Esophagus squamous epithelium (tissue), 5 donors: Measurements from ENCODE around the gene ARHGAP25. TPM values are rescaled to one million over a fixed set of nuclear protein-coding genes. Genes with fewer than 3 reads are reported as not detected.
A peak's percentile ranks its signal among the peaks of the same experiment; 100 is the strongest.
"Not testable (repeated sequence)": the region's sequence is repeated elsewhere in the genome, so short reads cannot be mapped to it uniquely, and the experiment has no call there.

Source experiments
- DNase-seq: peaks from one replicate; lab custom pipeline; 2025; lab: John Stamatoyannopoulos, UW
- H3K27ac ChIP-seq, 4 donors: fragments of 200-600 bp; sonication (generic); one replicate each; pipeline ENCODE4 v1.5.1; 2016 to 2019; ENCODE audit warnings: mild to moderate bottlenecking in 1 of 4
- H3K27me3 ChIP-seq, 4 donors: fragments of 200-600 bp; sonication (generic); 1 replicate in 3 of 4; 2 replicates in 1 of 4; pipeline versions ENCODE4 v1.5.1 to v1.6.0; 2017 to 2021; ENCODE audit warnings: antibody characterized with exemption in 1 of 4
- H3K36me3 ChIP-seq, 3 donors: fragments of 200-600 bp; sonication (generic); one replicate each; pipeline ENCODE4 v1.5.1; 2016 to 2019
- H3K4me1 ChIP-seq, 3 donors: fragments of 200-600 bp; sonication (generic); one replicate each; pipeline ENCODE4 v1.5.1; 2017 to 2019
- H3K4me3 ChIP-seq, 4 donors: fragments of 200-600 bp; sonication (generic); 1 replicate in 3 of 4; 2 replicates in 1 of 4; pipeline ENCODE4 v1.5.1; 2016 to 2019; ENCODE audit warnings: mild to moderate bottlenecking in 2 of 4, moderate library complexity in 1 of 4
- H3K9me3 ChIP-seq, 3 donors: fragments of 200-600 bp; sonication (generic); one replicate each; pipeline ENCODE4 v1.5.1; 2016 to 2019
- POLR2A ChIP-seq, 4 donors: fragments of 450-650 bp; IDR thresholded peaks; one replicate each; pipeline ENCODE4 v1.6.1; 2017; ENCODE audit warnings: antibody characterized with exemption in 4 of 4, mild to moderate bottlenecking in 4 of 4, moderate library complexity in 3 of 4
- WGBS, 2 donors: methylation state at CpG; one replicate each; pipeline ENCODE4 v1.1.5; 2018; 5-methylcytosine and 5-hydroxymethylcytosine counted together
- intact Hi-C: fragments of 100-400 bp; cut with DNase I; formaldehyde crosslinking; loops from one replicate; pipeline ENCODE4 v1.15.0; 2022
- total RNA-seq, 4 donors: library from RNA; depleted of rRNA; stranded (reverse); fragments of >200 nt; gene quantifications; one replicate each; pipeline ENCODE4 v1.1.0, GENCODE V29; 2016
- TF ChIP-seq, protein P1 (sequence below), 6 experiments: fragments of 450-650 bp in 4 of 6; fragments of 200-600 bp in 2 of 6; sonication (generic) in 2 of 6; IDR thresholded peaks; one replicate each; pipeline ENCODE4 v1.5.1; 2016 to 2019; ENCODE audit warnings: antibody characterized with exemption in 6 of 6, mild to moderate bottlenecking in 4 of 6, moderate library complexity in 4 of 6
- donor health status: DM: yes; HTN: yes; CAD: no.

The ARHGAP25 gene
- total RNA-seq, 4 donors from 2014 or later, result 3.2 to 9.0 (median 5.5) TPM

DNA sequence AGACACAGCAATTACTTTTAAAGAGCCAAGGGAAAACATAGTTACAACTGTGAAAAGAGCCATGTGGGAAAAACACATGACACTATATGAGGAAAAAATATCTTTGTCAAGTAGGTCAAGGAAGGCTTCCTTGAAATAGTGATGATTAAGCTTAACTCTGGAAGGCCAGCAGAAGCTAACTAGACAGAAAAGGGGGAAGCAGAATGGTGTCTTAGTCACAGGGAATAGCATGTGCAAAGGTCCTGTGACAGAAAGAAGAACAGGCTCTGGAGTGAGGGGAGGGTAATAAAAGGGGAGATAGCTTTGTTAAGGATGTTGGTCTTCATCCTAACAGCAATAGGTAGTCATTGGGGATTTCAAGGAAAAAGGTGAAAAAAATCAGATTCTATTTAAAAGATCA lies 64.0 kb downstream of the ARHGAP25 start:
- no peaks in the 10 kb centered on the region for H3K9me3 ChIP-seq
- intact Hi-C loops, result no loop called here
- peaks cover 5 to 56% (median 15%) of the 10 kb centered on the region in 3 donors for H3K4me1 ChIP-seq
- DNase-seq, result no peak
- H3K4me3 ChIP-seq, result no peak overlapping the region
- TF ChIP-seq, protein P1, sequence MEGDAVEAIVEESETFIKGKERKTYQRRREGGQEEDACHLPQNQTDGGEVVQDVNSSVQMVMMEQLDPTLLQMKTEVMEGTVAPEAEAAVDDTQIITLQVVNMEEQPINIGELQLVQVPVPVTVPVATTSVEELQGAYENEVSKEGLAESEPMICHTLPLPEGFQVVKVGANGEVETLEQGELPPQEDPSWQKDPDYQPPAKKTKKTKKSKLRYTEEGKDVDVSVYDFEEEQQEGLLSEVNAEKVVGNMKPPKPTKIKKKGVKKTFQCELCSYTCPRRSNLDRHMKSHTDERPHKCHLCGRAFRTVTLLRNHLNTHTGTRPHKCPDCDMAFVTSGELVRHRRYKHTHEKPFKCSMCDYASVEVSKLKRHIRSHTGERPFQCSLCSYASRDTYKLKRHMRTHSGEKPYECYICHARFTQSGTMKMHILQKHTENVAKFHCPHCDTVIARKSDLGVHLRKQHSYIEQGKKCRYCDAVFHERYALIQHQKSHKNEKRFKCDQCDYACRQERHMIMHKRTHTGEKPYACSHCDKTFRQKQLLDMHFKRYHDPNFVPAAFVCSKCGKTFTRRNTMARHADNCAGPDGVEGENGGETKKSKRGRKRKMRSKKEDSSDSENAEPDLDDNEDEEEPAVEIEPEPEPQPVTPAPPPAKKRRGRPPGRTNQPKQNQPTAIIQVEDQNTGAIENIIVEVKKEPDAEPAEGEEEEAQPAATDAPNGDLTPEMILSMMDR (IDR thresholded peaks at IDR 0.05), result no peak
- TF ChIP-seq POLR2A (IDR thresholded peaks at IDR 0.05), result no peak
- H3K36me3 ChIP-seq, result no peaks in the 10 kb centered on the region
- H3K27ac ChIP-seq, result peak overlapping the region in 3 of 4 donors; percentile 69 to 77 (median 70)
- H3K27me3 ChIP-seq, result no peaks in the 10 kb centered on the region

DNA sequence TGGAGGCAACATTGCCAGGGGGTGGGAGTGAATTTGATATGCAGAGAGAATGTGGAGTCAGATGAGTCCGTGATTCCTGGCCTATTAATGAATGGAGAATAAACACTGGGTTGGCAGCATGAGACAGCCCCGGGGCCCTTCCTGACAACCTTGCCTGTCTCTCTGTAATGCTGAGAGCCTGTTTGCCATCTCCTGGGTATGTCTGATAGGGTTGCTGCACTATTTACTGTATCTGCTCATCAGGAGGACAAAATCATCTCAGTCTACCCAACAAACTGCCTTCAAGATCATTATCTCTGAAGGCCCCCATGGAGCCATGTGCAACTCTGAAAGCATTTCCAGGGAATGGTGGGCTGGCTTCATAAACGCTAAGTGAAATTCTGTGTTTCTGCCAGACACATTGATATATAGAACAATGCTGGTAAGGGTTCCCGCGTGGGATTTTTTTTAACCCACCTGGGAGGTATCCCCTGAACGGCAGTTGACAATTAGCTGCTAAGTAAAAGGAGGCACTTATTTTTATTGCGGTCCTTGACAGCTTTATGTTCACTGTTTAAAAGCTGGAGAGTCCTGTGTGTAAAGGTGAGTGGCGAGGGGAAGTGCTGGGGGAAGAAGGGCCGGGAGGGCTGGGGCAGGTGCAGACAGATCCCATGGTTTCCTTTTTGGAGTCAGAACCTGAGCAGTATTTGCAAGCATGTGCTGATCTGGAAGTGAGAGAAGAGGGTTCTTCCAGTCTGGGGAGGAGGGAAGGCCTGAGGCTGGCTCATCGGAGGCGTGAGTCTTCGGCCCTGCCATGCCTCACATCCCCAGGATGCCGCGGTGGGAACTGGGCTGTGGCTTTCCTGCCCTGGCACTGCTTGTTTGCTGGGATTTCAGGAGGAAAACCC lies 64.8 kb downstream of the ARHGAP25 start:
- intact Hi-C loops, result no loop called here
- Histone ChIP-seq H3K9me3 (no peaks in the 10 kb centered on the region), H3K27ac (peak overlapping the region; percentile 35 to 77 (median 70)), H3K27me3 (no peaks in the 10 kb centered on the region), H3K4me1 (peaks cover 5 to 56% (median 15%) of the 10 kb centered on the region in 3 donors), H3K36me3 (no peaks in the 10 kb centered on the region), H3K4me3 (peak overlapping the region in 1 of 4 donors; percentile 2)
- DNase-seq, result no peak
- WGBS, 2 donors, result 58 to 67% methylated on average over 8 to 14 of the region's 14 CpGs
- TF ChIP-seq, protein P1 (IDR thresholded peaks at IDR 0.05), result no peak
- TF ChIP-seq POLR2A (IDR thresholded peaks at IDR 0.05), result no peak

DNA sequence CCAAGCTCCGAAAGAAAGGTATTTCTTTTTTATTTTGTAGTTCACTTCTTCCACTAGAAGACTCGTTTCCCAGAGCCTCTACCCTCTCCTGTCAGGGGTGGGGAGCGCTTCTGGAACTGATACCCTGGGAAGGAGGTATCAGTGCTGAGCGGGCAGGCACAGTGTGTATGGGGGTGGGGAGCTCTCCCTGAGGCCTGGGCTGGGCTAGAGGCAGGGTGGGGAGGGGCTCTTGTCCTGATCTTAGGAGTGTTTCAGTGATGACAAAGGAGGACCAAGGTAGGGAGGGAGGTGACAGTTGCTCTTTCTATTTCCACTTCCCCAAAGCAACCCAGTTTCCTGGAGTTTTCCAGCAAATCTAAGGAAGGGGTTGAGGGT lies 65.4 kb downstream of the ARHGAP25 start:
- Histone ChIP-seq H3K27ac (peak overlapping the region; percentile 35 to 77 (median 70)), H3K27me3 (no peaks in the 10 kb centered on the region), H3K36me3 (no peaks in the 10 kb centered on the region), H3K4me1 (peaks cover 5 to 56% (median 15%) of the 10 kb centered on the region in 3 donors), H3K9me3 (no peaks in the 10 kb centered on the region), H3K4me3 (peak overlapping the region in 1 of 4 donors; percentile 2)
- WGBS, 2 donors, result 59% methylated on average over 2 of the region's 4 CpGs; no CpG with 5 or more reads in 1 of the 2 donors
- intact Hi-C loops, result no loop called here
- TF ChIP-seq, protein P1 (IDR thresholded peaks at IDR 0.05), result no peak
- TF ChIP-seq POLR2A (IDR thresholded peaks at IDR 0.05), result no peak
- DNase-seq, result no peak

DNA sequence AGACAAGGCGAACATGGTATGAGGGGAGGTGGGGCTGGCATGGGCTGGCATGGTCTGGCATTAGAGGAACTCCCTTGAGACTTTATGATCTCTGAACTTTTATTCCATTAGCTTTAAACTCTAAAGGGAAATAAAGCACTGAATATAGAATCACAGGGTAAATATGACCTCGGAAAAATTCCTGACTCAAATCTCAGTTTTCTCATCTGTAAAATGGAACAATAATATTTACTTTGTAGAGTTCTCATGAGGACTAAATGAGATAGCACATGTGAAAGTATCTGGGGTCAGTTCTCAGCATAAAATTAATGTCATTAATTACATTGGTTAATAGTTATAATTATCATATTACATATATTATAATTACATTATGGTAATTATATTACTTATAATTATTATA lies 65.9 kb downstream of the ARHGAP25 start:
- Histone ChIP-seq H3K36me3 (no peaks in the 10 kb centered on the region), H3K27ac (peak overlapping the region; percentile 35 to 77 (median 70)), H3K9me3 (no peaks in the 10 kb centered on the region), H3K27me3 (no peaks in the 10 kb centered on the region), H3K4me1 (peaks cover 5 to 59% (median 15%) of the 10 kb centered on the region in 3 donors), H3K4me3 (peak overlapping the region in 1 of 4 donors; percentile 2)
- DNase-seq, result no peak
- intact Hi-C loops, result no loop called here
- WGBS, 2 donors, result 56 to 72% methylated on average over 2 of the region's 2 CpGs
- no peak for TF ChIP-seq POLR2A (IDR thresholded peaks at IDR 0.05)
- TF ChIP-seq, protein P1 (IDR thresholded peaks at IDR 0.05), result no peak

DNA sequence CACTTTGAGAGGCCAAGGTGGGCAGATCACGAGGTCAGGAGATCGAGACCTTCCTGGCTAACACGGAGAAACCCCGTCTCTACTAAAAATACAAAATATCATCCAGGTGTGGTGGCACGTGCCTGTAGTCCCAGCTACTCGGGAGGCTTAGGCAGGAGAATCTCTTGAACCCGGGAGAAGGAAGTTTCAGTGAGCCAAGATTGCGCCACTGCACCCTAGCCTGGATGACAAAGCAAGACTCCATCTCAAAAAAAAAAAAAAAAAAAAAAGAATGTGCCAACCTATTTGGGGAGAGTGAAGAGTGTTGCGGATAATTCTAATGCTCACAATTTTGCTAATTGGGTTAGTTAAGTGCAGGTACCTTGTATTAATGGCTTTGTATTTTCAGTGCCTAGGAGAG lies 67.5 kb downstream of the ARHGAP25 start:
- intact Hi-C loops, H3K36me3 ChIP-seq, H3K27ac ChIP-seq, DNase-seq, H3K9me3 ChIP-seq, H3K4me3 ChIP-seq, H3K27me3 ChIP-seq: not testable (repeated sequence)
- H3K4me1 ChIP-seq, result peaks cover 9 to 64% (median 26%) of the 10 kb centered on the region in 3 donors
- WGBS, 2 donors, result 92 to 96% methylated on average over 4 to 6 of the region's 9 CpGs
